ENCODE results near the gene DHRSX.
A peak's percentile ranks its signal among the peaks of the same experiment; 100 is the strongest.

Gene DHRSX

GRCh38 chrX:2489446-2490445 is 11.0 kb downstream of the DHRSX start:
- CTCF ChIA-PET, result no interaction called here
- H3K27ac ChIP-seq, result no peak overlapping the region
- TF ChIP-seq, protein P1, sequence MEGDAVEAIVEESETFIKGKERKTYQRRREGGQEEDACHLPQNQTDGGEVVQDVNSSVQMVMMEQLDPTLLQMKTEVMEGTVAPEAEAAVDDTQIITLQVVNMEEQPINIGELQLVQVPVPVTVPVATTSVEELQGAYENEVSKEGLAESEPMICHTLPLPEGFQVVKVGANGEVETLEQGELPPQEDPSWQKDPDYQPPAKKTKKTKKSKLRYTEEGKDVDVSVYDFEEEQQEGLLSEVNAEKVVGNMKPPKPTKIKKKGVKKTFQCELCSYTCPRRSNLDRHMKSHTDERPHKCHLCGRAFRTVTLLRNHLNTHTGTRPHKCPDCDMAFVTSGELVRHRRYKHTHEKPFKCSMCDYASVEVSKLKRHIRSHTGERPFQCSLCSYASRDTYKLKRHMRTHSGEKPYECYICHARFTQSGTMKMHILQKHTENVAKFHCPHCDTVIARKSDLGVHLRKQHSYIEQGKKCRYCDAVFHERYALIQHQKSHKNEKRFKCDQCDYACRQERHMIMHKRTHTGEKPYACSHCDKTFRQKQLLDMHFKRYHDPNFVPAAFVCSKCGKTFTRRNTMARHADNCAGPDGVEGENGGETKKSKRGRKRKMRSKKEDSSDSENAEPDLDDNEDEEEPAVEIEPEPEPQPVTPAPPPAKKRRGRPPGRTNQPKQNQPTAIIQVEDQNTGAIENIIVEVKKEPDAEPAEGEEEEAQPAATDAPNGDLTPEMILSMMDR (conservative IDR thresholded peaks at IDR 0.05; ENCODE audit: low read depth), result no peak

DNA sequence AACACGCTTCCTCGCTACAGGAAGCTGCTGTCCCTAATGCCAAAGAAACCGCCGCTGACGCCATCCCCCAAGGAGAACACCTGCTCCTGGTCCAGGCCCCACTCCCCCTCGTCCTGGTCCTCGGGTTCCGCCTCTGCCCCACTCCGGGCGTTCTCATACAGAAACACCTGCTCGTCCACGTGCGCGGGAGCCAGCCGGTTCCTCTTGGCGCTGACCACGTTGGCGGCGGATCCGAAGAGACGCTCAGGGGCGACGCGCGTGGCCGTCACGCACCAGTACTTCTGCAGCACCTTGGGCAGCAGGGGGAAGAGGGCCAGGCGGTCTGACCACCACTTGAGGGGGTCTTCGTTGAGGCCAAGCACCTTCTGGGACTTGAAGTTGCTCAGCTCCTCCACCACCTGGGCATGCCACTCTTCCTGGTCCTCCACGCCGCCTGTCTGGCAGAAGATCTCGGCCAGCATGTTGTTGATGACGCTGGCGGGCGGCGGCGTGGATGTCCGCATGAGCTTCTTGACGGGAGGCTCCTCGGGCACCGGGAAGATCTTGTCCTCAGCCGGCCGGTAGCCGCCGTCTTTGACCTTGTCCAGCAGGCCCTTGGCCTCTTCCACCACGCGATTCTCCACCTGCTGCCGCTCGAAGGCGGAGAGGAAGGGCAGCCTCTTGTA is 12.0 kb downstream of the DHRSX start:
- H3K27ac ChIP-seq, result no peak overlapping the region
- TF ChIP-seq, protein P1 (conservative IDR thresholded peaks at IDR 0.05; ENCODE audit: low read depth), result no peak
- DNase-seq (ENCODE audit: low spot score), result no peak
- POLR2A ChIA-PET (ENCODE audit: low non-redundant PET), result no interaction called here
- CTCF ChIA-PET, result no interaction called here

More at GRCh38 chrX:2489446-2490445, 11.0 kb downstream of the DHRSX start:
- no peak for DNase-seq (ENCODE audit: low spot score)
- POLR2A ChIA-PET (ENCODE audit: low non-redundant PET), result no interaction called here

GRCh38 chrX:2487366-2487765 is 13.4 kb downstream of the DHRSX start:
- ChIA-PET POLR2A (ENCODE audit: low non-redundant PET) (no interaction called here), CTCF (no interaction called here)
- no peak for DNase-seq (ENCODE audit: low spot score)
- H3K27ac ChIP-seq, result peak overlapping the region; percentile 79; the same call in 1 of the 2 replicates
- TF ChIP-seq, protein P1 (conservative IDR thresholded peaks at IDR 0.05; ENCODE audit: low read depth), result no peak

GRCh38 chrX:2486476-2487133 is 14.2 kb downstream of the DHRSX start:
- TF ChIP-seq, protein P1 (conservative IDR thresholded peaks at IDR 0.05; ENCODE audit: low read depth), result no peak
- no peak for DNase-seq (ENCODE audit: low spot score)
- H3K27ac ChIP-seq, result peak overlapping the region; percentile 79
- POLR2A ChIA-PET (ENCODE audit: low non-redundant PET), result no interaction called here
- CTCF ChIA-PET, result no interaction called here

- CTCF ChIA-PET, result no interaction called here
These were observed 14.9 kb downstream of the DHRSX start for GRCh38 chrX:2485789-2486345.

More at GRCh38 chrX:2485789-2486345, 14.9 kb downstream of the DHRSX start:
- POLR2A ChIA-PET (ENCODE audit: low non-redundant PET), result no interaction called here
- no peak for DNase-seq (ENCODE audit: low spot score)
- TF ChIP-seq, protein P1 (conservative IDR thresholded peaks at IDR 0.05; ENCODE audit: low read depth), result no peak
- peak overlapping the region; percentile 79 for H3K27ac ChIP-seq

Data from RWPE1 (cell line).